ENCODE results near the gene NPIPB13. TPM values are rescaled to one million over a fixed set of nuclear protein-coding genes. Genes with fewer than 3 reads are reported as not detected.
"Not testable (repeated sequence)": the region's sequence is repeated elsewhere in the genome, so short reads cannot be mapped to it uniquely, and the experiment has no call there.

Gene NPIPB13
- total RNA-seq, result 11.0 and 20.0 TPM in 2 replicates

DNA sequence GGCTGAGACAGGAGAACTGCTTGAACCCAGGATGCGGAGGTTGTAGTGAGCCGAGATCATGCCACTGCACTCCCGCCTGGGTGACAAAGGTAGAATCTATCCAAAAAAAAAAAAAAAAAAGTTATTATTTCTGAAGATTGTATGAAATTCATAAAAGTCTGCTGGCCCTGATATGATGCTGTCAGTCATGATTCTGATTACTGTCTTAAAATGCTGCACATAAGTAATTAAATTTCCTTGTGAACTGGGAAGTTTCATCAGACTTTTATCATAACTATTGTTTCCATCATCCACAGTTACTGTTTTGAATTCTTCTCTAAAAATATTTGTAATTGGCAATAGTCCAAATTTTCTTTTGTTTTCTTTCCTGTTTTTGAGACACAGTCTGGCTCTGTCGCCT, at the start of gene NPIPB13:
TSS of gene NPIPB13 (minus strand) at position 101 of the 400 bp plus-strand sequence. CDS start 2,906 bp downstream, outside the sequence.
- H3K27ac Mint-ChIP-seq; H3K4me1 Mint-ChIP-seq (ENCODE audit: low read depth); intact Hi-C loops (cut with micrococcal nuclease); H3K4me3 Mint-ChIP-seq; H3K27me3 Mint-ChIP-seq (ENCODE audit: insufficient read depth); DNase-seq (ENCODE audit: low spot score); H3K9me3 Mint-ChIP-seq; H3K36me3 Mint-ChIP-seq (ENCODE audit: low read depth): not testable (repeated sequence)

DNA sequence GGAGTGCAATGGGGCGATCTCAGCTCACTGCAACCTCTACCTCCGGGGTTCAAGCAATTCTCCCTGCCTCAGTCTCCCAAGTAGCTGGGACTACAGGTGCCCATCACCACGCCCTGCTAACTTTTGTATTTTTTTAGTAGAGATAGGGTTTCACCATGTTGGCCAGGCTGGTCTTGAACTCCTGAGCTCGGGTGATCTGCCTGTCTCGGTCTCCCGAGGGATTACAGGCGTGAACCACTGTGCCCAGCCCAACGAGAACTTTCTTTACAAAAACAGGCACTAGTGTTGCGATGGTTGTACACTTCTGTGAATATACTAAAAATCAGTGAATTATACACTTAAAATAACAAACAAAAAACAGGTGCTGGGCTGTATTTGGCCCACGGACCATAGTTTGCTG, 34.1 kb upstream of the NPIPB13 start:
- H3K27me3 Mint-ChIP-seq (ENCODE audit: insufficient read depth); H3K36me3 Mint-ChIP-seq (ENCODE audit: low read depth); H3K4me3 Mint-ChIP-seq; H3K27ac Mint-ChIP-seq; intact Hi-C loops (cut with micrococcal nuclease); H3K4me1 Mint-ChIP-seq (ENCODE audit: low read depth); H3K9me3 Mint-ChIP-seq; DNase-seq (ENCODE audit: low spot score): not testable (repeated sequence)

DNA sequence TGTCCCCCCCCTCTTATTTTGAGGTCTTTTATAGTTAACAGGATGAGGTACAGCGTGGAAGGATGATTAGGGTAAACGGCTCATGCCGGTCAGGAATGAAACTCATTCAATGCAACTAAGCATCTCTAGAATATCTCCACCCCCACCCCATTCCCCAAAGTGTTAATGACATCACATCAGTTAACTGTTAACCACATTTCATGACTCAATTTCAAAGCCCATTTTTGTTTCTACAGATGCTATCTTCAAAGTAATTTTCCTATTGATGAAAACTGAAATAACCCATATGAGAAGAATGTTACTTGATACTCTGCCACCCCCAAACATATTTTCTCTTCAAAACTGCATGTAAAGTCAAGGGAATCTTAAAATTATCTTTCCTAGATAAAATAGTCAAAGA, 30.2 kb upstream of the NPIPB13 start:
- DNase-seq (ENCODE audit: low spot score); H3K36me3 Mint-ChIP-seq (ENCODE audit: low read depth); H3K27me3 Mint-ChIP-seq (ENCODE audit: insufficient read depth): not testable (repeated sequence)

DNA sequence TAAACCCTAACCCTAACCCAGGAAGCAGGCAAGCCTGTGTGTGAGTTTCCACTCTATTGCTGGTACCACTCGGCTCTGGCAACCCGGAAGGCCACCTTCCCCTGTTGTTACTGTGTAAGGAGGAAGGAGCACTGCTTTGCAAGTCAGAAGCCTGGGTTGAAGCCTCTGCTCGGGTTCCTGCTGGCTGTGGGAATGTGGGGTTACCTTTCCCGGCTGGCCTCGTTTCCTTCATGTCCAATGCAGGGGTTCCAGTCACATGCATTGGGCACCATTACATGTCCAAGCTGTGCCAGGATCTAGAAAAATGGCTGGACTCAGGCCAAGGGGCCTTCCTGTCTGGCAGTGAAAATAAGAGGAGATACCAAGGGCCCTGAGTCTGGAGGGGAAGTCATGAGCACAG, 31.2 kb downstream of the NPIPB13 start:
- intact Hi-C loops (cut with micrococcal nuclease); H3K36me3 Mint-ChIP-seq (ENCODE audit: low read depth); H3K4me3 Mint-ChIP-seq; H3K9me3 Mint-ChIP-seq; H3K27me3 Mint-ChIP-seq (ENCODE audit: insufficient read depth); DNase-seq (ENCODE audit: low spot score); H3K4me1 Mint-ChIP-seq (ENCODE audit: low read depth); H3K27ac Mint-ChIP-seq: not testable (repeated sequence)

More for the DNA sequence above, 30.2 kb upstream of the NPIPB13 start:
- H3K9me3 Mint-ChIP-seq; H3K4me1 Mint-ChIP-seq (ENCODE audit: low read depth); H3K4me3 Mint-ChIP-seq; H3K27ac Mint-ChIP-seq; intact Hi-C loops (cut with micrococcal nuclease): not testable (repeated sequence)

DNA sequence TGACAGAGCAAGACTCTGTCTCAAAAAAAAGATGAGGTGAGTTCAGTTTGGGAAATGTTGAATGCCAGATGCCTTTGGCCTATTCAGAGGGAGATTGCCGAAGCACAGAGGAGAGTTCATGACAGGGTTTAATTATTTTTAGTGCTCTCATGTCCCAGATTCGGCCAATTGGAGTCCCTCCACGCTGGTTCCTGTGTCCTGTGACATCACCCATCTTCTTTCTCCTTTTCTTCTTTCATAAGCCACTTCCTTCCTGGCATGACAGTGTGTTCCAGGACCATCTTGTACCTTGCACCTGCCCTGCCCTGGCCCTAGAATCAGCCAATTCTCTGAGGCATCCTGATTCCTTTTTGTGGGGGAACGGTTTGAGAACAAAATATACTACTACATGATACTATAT, 36.9 kb downstream of the NPIPB13 start:
- H3K36me3 Mint-ChIP-seq (ENCODE audit: low read depth); intact Hi-C loops (cut with micrococcal nuclease); DNase-seq (ENCODE audit: low spot score); H3K27me3 Mint-ChIP-seq (ENCODE audit: insufficient read depth); H3K9me3 Mint-ChIP-seq; H3K4me3 Mint-ChIP-seq; H3K27ac Mint-ChIP-seq; H3K4me1 Mint-ChIP-seq (ENCODE audit: low read depth): not testable (repeated sequence)

DNA sequence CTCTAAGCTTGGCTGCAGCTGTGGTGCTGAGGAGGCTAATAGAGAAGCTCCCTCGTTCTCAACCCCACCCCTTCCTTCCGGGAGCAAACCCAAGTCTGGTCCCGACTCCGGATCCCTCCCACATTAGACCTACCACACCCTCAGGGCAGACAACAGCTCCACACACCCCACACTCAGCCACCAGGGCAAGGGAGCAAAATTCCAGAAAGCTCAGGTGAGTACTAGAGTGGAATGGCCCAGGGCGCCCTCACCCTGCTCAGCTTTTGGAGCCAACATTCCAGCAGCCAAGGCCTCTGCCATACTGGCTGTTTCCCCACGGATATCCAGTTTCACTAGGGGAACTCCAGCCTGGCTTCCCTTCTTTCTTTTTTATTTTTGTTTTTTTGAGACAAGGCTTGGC, 39.2 kb downstream of the NPIPB13 start:
- H3K9me3 Mint-ChIP-seq; DNase-seq (ENCODE audit: low spot score); H3K36me3 Mint-ChIP-seq (ENCODE audit: low read depth); H3K4me3 Mint-ChIP-seq; H3K27me3 Mint-ChIP-seq (ENCODE audit: insufficient read depth); H3K4me1 Mint-ChIP-seq (ENCODE audit: low read depth); H3K27ac Mint-ChIP-seq; intact Hi-C loops (cut with micrococcal nuclease): not testable (repeated sequence)

DNA sequence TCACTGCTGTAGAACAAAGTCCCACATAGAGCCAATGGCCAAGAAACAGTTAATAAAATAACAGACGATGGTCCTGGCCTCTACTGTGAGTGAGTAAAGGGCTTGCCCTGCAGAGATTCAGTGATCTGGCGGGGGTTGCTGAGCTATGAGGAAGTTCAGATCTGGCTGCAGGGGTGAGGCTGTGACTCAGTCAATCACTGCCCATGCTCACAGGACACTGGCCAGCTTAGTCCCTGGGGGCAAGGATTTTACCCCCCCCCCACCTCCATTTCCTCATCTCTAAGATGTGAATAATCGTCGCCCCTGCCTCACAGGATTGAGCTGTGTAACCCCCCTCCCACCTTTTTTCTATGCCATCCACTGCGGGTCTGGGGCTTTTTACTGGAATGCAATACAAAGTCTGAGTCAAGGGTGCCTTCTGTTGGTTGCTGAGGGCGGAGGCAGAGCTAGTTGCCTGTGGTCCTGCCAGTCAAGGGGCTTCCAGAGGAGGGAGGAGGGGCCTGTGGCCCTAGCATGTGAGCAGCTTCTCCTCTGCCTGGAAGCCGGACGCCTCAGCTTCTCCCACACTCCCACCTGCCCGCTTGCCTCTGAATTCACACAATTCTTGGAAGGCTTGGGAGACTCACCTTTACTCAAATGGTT, 41.1 kb downstream of the NPIPB13 start:
- intact Hi-C loops (cut with micrococcal nuclease); H3K4me3 Mint-ChIP-seq; H3K27me3 Mint-ChIP-seq (ENCODE audit: insufficient read depth); H3K36me3 Mint-ChIP-seq (ENCODE audit: low read depth); H3K27ac Mint-ChIP-seq; DNase-seq (ENCODE audit: low spot score); H3K9me3 Mint-ChIP-seq; H3K4me1 Mint-ChIP-seq (ENCODE audit: low read depth): not testable (repeated sequence)

DNA sequence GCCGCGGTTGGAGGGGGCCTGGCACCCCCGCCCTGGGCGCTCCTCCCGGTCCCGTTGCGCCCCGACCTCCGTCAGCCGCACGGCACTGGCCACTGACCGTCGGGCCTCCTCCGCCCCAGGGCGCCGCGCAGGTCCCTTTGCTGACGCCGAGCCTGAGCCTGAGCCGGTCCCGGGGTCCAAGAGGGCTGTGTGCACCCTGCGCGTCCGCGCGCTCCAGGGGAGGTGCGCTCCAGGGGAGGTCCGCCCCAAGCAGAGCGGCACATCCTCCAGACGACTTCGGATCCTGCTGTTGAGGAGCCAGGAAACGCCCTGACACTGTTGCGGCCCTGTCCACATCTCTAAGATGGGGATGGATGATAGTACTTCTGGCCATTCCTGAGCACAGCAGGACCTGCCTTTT, 42.0 kb downstream of the NPIPB13 start:
- intact Hi-C loops (cut with micrococcal nuclease); H3K27me3 Mint-ChIP-seq (ENCODE audit: insufficient read depth): not testable (repeated sequence)

DNA sequence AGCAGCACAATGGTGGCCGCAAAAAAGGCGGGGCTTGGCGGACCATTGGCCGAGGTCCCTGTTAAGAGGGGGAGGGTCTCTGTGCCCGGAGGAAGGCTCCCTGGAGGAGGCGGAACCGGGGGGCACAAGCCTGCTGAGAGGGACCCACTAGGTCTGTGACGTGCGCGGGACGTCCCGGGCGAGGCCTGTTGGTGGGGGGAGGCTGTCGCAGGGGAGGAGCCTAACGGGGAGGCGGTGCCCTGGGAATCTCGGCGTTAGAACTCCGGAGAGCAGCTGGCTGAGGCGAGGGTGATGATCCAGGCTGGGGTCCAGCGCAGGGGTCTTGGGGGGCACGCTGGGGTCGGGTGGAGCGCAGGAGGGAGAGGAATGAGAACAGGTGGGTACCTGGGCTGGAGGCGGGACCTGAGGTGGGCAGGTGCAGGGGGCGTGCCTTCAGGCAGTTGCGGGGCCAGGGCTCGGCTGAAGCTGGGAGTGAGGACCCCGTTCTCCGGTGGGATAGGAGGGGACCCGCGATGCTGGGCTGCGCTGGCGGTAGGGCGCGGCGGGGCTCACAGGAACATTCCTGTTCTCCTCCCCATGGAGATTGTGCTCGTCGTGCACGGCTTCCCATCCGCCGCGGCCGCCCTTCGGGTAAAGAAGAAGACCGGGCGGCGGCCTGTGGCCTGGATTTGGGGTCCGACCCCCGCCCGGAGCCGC, 42.6 kb downstream of the NPIPB13 start:
- H3K36me3 Mint-ChIP-seq (ENCODE audit: low read depth), result not testable (repeated sequence)

More for the DNA sequence above, 42.0 kb downstream of the NPIPB13 start:
- H3K9me3 Mint-ChIP-seq; H3K4me3 Mint-ChIP-seq; H3K27ac Mint-ChIP-seq; DNase-seq (ENCODE audit: low spot score); H3K4me1 Mint-ChIP-seq (ENCODE audit: low read depth); H3K36me3 Mint-ChIP-seq (ENCODE audit: low read depth): not testable (repeated sequence)

DNA sequence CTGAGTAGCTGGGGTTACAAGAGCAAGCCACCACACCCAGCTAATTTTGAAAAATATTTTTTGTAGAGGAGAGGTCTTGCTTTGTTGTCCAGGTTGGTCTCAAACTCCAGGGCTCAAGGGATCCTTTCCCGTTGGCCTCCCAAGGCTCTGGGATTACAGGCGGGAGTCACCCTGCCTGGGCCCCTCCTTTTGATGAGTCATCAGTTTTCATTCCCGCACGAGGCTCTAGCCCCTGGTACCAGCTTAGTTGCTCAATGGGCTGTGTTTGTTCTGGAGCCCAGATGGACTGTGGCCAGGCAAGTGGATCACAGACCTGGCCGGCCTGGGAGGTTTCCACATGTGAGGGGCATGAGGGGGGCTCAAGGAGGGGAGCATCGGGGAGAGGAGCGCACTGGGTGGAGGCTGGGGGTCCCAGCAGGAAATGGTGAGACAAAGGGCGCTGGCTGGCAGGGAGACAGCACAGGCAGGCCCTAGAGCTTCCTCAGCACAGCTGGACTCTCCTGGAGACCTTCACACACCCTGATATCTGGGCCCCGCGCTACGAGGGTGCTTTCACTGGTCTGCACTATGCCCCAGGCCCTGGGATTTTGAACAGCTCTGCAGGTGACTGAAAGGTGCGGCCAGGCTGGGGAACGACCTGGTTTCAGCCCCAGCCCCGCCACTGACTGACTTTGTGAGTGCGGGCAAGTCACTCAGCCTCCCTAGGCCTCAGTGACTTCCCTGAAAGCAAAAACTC, 48.5 kb downstream of the NPIPB13 start:
- H3K36me3 Mint-ChIP-seq (ENCODE audit: low read depth); H3K4me1 Mint-ChIP-seq (ENCODE audit: low read depth); DNase-seq (ENCODE audit: low spot score); intact Hi-C loops (cut with micrococcal nuclease); H3K4me3 Mint-ChIP-seq; H3K27ac Mint-ChIP-seq; H3K9me3 Mint-ChIP-seq; H3K27me3 Mint-ChIP-seq (ENCODE audit: insufficient read depth): not testable (repeated sequence)

More for the DNA sequence above, 42.6 kb downstream of the NPIPB13 start:
- H3K9me3 Mint-ChIP-seq; intact Hi-C loops (cut with micrococcal nuclease); H3K4me1 Mint-ChIP-seq (ENCODE audit: low read depth); H3K27ac Mint-ChIP-seq; H3K4me3 Mint-ChIP-seq; H3K27me3 Mint-ChIP-seq (ENCODE audit: insufficient read depth); DNase-seq (ENCODE audit: low spot score): not testable (repeated sequence)

DNA sequence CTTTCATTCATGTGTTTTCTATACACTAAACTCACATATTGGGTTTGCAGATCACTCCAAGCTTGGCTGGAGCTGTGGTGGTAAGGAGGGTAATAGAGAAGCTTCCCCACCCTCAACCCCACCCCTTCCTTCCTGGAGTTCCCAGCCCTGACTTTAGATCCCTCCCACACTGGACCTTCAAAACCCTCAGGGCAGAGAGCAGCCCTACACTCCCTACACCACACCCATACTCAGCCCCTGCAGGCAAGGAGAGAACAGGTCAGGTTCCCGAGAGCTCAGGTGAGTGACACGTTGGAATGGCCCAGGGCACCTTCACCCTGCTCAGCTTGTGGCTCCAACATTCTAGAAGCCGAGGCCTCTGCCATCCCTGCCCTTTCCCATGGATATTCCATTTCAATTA, 49.2 kb downstream of the NPIPB13 start, which contains the start of gene SULT1A3:
TSS of gene SULT1A3 (plus strand) at position 207 of the 400 bp plus-strand sequence. CDS start 1,474 bp downstream, outside the sequence.
- H3K27ac Mint-ChIP-seq; H3K27me3 Mint-ChIP-seq (ENCODE audit: insufficient read depth); H3K4me1 Mint-ChIP-seq (ENCODE audit: low read depth); H3K36me3 Mint-ChIP-seq (ENCODE audit: low read depth); DNase-seq (ENCODE audit: low spot score); intact Hi-C loops (cut with micrococcal nuclease); H3K9me3 Mint-ChIP-seq; H3K4me3 Mint-ChIP-seq: not testable (repeated sequence)

All from activated T-helper 1 cell treated with anti-CD3 and anti-CD28 coated beads, Interleukin-12 subunit alpha, Interleukin-12 subunit beta, Interleukin-2, Interleukin-4 antibody, amounts not matched to agents 30 ng/mL and 10 ng/mL and 1 ng/mL, durations not matched to agents 14 hours and 24 hours and 36 hours (primary cell).